Measurements from ENCODE around the gene PGBD1. TPM values are rescaled to one million over a fixed set of nuclear protein-coding genes. Genes with fewer than 3 reads are reported as not detected.

PGBD1 gene
- total and polyA plus RNA-seq, 10 of the 15 experiments (the other 5 are each of a cell fraction or from before 2014, with no cell fraction given) = 1.9 to 4.9 (median 3.8) TPM

GRCh38 chr6:28274888-28275287, 6.5 kb upstream of the PGBD1 start:
- POLR2A ChIA-PET = no interaction called here
- H3K4me2 ChIP-seq (ENCODE audit: control insufficient read depth, insufficient read depth) = no peak overlapping the region
- CTCF ChIA-PET = interaction anchor here (0.9 to 1.4 kb wide), 3 partner anchors 9 to 81 kb away, joined by 3 to 4 read pairs (median 3); no protein-coding TSS in a partner anchor
- no peak overlapping the region for H3K9ac ChIP-seq (ENCODE audit: control insufficient read depth, insufficient read depth, low read length)
- intact Hi-C loops (cut with micrococcal nuclease; ENCODE audit: unreplicated experiment) = no loop called here
- ATAC-seq (no peak), FAIRE-seq (no peak), DNase-seq (ENCODE audit: low read depth, low spot score) (no peak)
- H4K20me1 ChIP-seq (ENCODE audit: control insufficient read depth, insufficient read depth) = no peaks in the 10 kb centered on the region
- no peak overlapping the region for H3K27ac ChIP-seq (ENCODE audit: control insufficient read depth, insufficient read depth)
- peaks cover 0 to 6% of the 10 kb centered on the region in 2 experiments for H3K36me3 ChIP-seq (ENCODE audit: control insufficient read depth in 2 of 2, insufficient read depth in 2 of 2, low read length in 1 of 2)
- RAD21 ChIA-PET (ENCODE audit: unreplicated experiment) = no interaction called here
- SMC1A ChIA-PET (ENCODE audit: uncharacterized antibody, unreplicated experiment) = interaction anchor here (1.3 to 1.9 kb wide), 4 partner anchors 9 to 81 kb away, joined by 3 to 8 read pairs (median 8); partner anchors contain the start of genes ZKSCAN4 and ZSCAN26
- H3K4me3 ChIP-seq = no peak overlapping the region
- no peaks in the 10 kb centered on the region for H3K79me2 ChIP-seq (ENCODE audit: control insufficient read depth, insufficient read depth, low read length)
- no TSS peak for BruUV-seq (replicated peaks)
- no peaks in the 10 kb centered on the region for H3K4me1 ChIP-seq (ENCODE audit: control insufficient read depth, insufficient read depth, low read length)
- in situ Hi-C loops (cut with MboI) = no loop called here
- TF ChIP-seq ATF7 (IDR thresholded peaks at IDR 0.05; ENCODE audit: low read depth) (no peak), SUPT20H (IDR thresholded peaks at IDR 0.05; ENCODE audit: borderline replicate concordance, control insufficient read depth, low read depth, low read length) (no peak), SMAD5 (IDR thresholded peaks at IDR 0.05; ENCODE audit: low read depth) (no peak), EZH2 (IDR thresholded peaks at IDR 0.05; ENCODE audit: borderline replicate concordance, control insufficient read depth, low read depth, low read length) (no peak), ZNF687 (IDR thresholded peaks at IDR 0.05) (no peak), RFX5 (IDR thresholded peaks at IDR 0.05; ENCODE audit: low read depth, low read length) (no peak), IKZF1 (conservative IDR thresholded peaks at IDR 0.05) (no peak), ZNF384 (IDR thresholded peaks at IDR 0.05; ENCODE audit: borderline replicate concordance, low read depth, low read length) (no peak), ZBTB33 (IDR thresholded peaks at IDR 0.05) (no peak), LARP7 (IDR thresholded peaks at IDR 0.05) (no peak)
- TF ChIP-seq, protein P1, sequence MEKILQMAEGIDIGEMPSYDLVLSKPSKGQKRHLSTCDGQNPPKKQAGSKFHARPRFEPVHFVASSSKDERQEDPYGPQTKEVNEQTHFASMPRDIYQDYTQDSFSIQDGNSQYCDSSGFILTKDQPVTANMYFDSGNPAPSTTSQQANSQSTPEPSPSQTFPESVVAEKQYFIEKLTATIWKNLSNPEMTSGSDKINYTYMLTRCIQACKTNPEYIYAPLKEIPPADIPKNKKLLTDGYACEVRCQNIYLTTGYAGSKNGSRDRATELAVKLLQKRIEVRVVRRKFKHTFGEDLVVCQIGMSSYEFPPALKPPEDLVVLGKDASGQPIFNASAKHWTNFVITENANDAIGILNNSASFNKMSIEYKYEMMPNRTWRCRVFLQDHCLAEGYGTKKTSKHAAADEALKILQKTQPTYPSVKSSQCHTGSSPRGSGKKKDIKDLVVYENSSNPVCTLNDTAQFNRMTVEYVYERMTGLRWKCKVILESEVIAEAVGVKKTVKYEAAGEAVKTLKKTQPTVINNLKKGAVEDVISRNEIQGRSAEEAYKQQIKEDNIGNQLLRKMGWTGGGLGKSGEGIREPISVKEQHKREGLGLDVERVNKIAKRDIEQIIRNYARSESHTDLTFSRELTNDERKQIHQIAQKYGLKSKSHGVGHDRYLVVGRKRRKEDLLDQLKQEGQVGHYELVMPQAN (conservative IDR thresholded peaks at IDR 0.05) = no peak
- no peaks in the 10 kb centered on the region for H3K27me3 ChIP-seq (replicated peaks in 1 of 2; ENCODE audit: control insufficient read depth in 2 of 2, insufficient read depth in 2 of 2, low read length in 1 of 2)
- no peaks in the 10 kb centered on the region for H3K9me3 ChIP-seq (replicated peaks; ENCODE audit: control insufficient read depth, insufficient read depth, low read length)
- H2AFZ ChIP-seq (ENCODE audit: control insufficient read depth, low read depth, low read length) = no peak overlapping the region
